MCF 10A (cell line): ENCODE measurements around the gene CDKN1B. TPM values are rescaled to one million over a fixed set of nuclear protein-coding genes. Genes with fewer than 3 reads are reported as not detected.

Source experiments
- BruUV-seq: library from RNA; stranded (reverse); fragments of 400-500 nt; replicated peaks from 2 replicates; lab custom pipeline; 2021; lab: Mats Ljungman, UMichigan
- CTCF ChIA-PET: fragments of 300-600 bp; sonication (Branson Sonifier 250); formaldehyde crosslinking; extraction: SDS; loops from one replicate; lab custom pipeline; 2021; ENCODE audit warnings: antibody characterized with exemption, inconsistent platforms; lab: Yijun Ruan, JAX
- POLR2A ChIA-PET: fragments of 300-600, 350-650 bp; sonication (Branson Sonifier 250); formaldehyde crosslinking; extraction: SDS; loops from one replicate; lab custom pipeline; 2020; ENCODE audit warnings: antibody characterized with exemption, inconsistent platforms; lab: Yijun Ruan, JAX
- DNase-seq: peaks from one replicate; pipeline ENCODE4 v3.0.0-alpha.2; 2018; ENCODE audit not compliant: unreplicated experiment
- H3K27ac Mint-ChIP-seq: one replicate; pipeline ENCODE4 v1.8.0; 2022; ENCODE audit warnings: mild to moderate bottlenecking, low read depth, mixed read lengths; ENCODE audit not compliant: unreplicated experiment
- H3K27me3 Mint-ChIP-seq: one replicate; pipeline ENCODE4 v1.8.0; 2022; ENCODE audit warnings: mixed read lengths; ENCODE audit not compliant: insufficient read depth, unreplicated experiment
- H3K36me3 Mint-ChIP-seq: one replicate; pipeline ENCODE4 v1.8.0; 2022; ENCODE audit warnings: mild to moderate bottlenecking, moderate library complexity, mixed read lengths; ENCODE audit not compliant: insufficient read depth, unreplicated experiment
- H3K4me1 Mint-ChIP-seq: one replicate; pipeline ENCODE4 v1.8.0; 2022; ENCODE audit warnings: mixed read lengths; ENCODE audit not compliant: insufficient read depth, unreplicated experiment
- H3K4me3 Mint-ChIP-seq: one replicate; pipeline ENCODE4 v1.8.0; 2022; ENCODE audit warnings: mild to moderate bottlenecking, moderate library complexity, mixed read lengths; ENCODE audit not compliant: unreplicated experiment
- H3K9me3 Mint-ChIP-seq: one replicate; pipeline ENCODE4 v1.8.0; 2022; ENCODE audit warnings: mixed read lengths; ENCODE audit not compliant: unreplicated experiment
- CTCF ChIP-seq: fragments of 200-600 bp; IDR thresholded peaks from one replicate; pipeline ENCODE4 v1.8.0; 2022; ENCODE audit warnings: antibody characterized with exemption, mild to moderate bottlenecking; ENCODE audit not compliant: unreplicated experiment
- intact Hi-C: fragments of 100-400 bp; cut with micrococcal nuclease; formaldehyde crosslinking; loops from 2 replicates; pipeline ENCODE4 v1.14.1; 2022
- total RNA-seq: library from RNA; stranded (reverse); gene quantifications from 2 replicates; pipeline ENCODE4 v1.2.3, GENCODE V29; 2022

The CDKN1B gene
- total RNA-seq, 1 experiment from 2014 or later: 33.9 TPM

GRCh38 chr12:12733118-12733517 is 15.9 kb downstream of the CDKN1B start:
- H3K9me3 Mint-ChIP-seq: no peaks in the 10 kb centered on the region
- DNase-seq: no peak
- peaks cover 7% of the 10 kb centered on the region for H3K36me3 Mint-ChIP-seq
- H3K27ac Mint-ChIP-seq: no peak overlapping the region
- H3K4me3 Mint-ChIP-seq: no peak overlapping the region
- no peak for TF ChIP-seq CTCF
- intact Hi-C loops: no loop called here
- H3K27me3 Mint-ChIP-seq: no peaks in the 10 kb centered on the region
- H3K4me1 Mint-ChIP-seq: peaks cover 21% of the 10 kb centered on the region
- no TSS peak for BruUV-seq
- POLR2A ChIA-PET: interaction anchor here (0.7 kb wide), 1 partner anchor 11 kb away, joined by 3 read pairs; no protein-coding TSS in a partner anchor
- CTCF ChIA-PET: interaction anchor here (0.6 to 0.9 kb wide), 3 partner anchors 49 to 242 kb away, joined by 3 read pairs; no protein-coding TSS in a partner anchor

DNA sequence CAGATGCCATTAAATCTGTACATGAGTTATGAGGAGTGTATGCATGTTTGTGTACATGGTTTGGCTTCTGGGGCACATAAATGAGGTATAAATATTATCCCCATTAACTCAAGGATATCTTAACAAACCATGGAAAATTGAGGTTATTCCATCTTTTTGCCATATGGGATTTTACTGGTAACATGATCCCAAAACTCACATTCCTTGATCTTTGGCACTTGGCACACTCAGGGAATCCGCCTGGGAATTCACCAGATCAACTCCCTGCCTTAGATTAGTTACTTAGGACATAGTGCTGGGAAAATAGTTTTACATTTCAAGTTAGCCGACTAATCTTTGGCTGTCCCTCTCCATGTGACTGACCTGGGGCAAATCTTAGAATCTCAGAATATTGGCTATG is 16.9 kb downstream of the CDKN1B start:
- Mint-ChIP-seq H3K4me3 (no peak overlapping the region), H3K27me3 (no peaks in the 10 kb centered on the region), H3K9me3 (no peaks in the 10 kb centered on the region), H3K36me3 (peaks cover 7% of the 10 kb centered on the region), H3K4me1 (peaks cover 23% of the 10 kb centered on the region), H3K27ac (no peak overlapping the region)
- intact Hi-C loops: no loop called here
- no peak for TF ChIP-seq CTCF
- peak; percentile 18 for DNase-seq
- no TSS peak for BruUV-seq
- POLR2A ChIA-PET: interaction anchor here (4.0 to 5.8 kb wide), 2 partner anchors 10 to 17 kb away, joined by 35 to 122 read pairs; partner anchors contain the start of gene CDKN1B
- CTCF ChIA-PET: interaction anchor here (0.7 to 0.9 kb wide), 2 partner anchors 48 to 474 kb away, joined by 3 to 4 read pairs; no protein-coding TSS in a partner anchor

GRCh38 chr12:12734561-12735071 is 17.4 kb downstream of the CDKN1B start:
- no TSS peak for BruUV-seq
- Mint-ChIP-seq H3K27ac (no peak overlapping the region), H3K4me3 (no peak overlapping the region), H3K4me1 (peaks cover 24% of the 10 kb centered on the region), H3K9me3 (no peaks in the 10 kb centered on the region), H3K36me3 (peaks cover 5% of the 10 kb centered on the region), H3K27me3 (no peaks in the 10 kb centered on the region)
- ChIA-PET POLR2A (interaction anchor here (1.1 to 5.8 kb wide), 3 partner anchors 10 to 18 kb away, joined by 3 to 122 read pairs (median 35); partner anchors contain the start of gene CDKN1B), CTCF (interaction anchor here (0.5 to 3.5 kb wide), 4 partner anchors 19 to 474 kb away, joined by 3 to 20 read pairs (median 4); no protein-coding TSS in a partner anchor)
- no peak for TF ChIP-seq CTCF
- DNase-seq: no peak
- intact Hi-C loops: no loop called here

GRCh38 chr12:12735301-12735700 is 18.1 kb downstream of the CDKN1B start:
- TF ChIP-seq CTCF: no peak
- no peak for DNase-seq
- Mint-ChIP-seq H3K27me3 (no peaks in the 10 kb centered on the region), H3K36me3 (no peaks in the 10 kb centered on the region), H3K9me3 (no peaks in the 10 kb centered on the region), H3K4me3 (no peak overlapping the region), H3K27ac (no peak overlapping the region), H3K4me1 (peaks cover 24% of the 10 kb centered on the region)
- intact Hi-C loops: no loop called here
- ChIA-PET CTCF (interaction anchor here (0.6 to 3.5 kb wide), 7 partner anchors 8 to 543 kb away, joined by 3 to 42 read pairs (median 12); no protein-coding TSS in a partner anchor), POLR2A (interaction anchor here (1.1 to 5.8 kb wide), 3 partner anchors 11 to 18 kb away, joined by 3 to 122 read pairs (median 35); partner anchors contain the start of gene CDKN1B)
- no TSS peak for BruUV-seq
